ENCODE data around the gene SRR. TPM values are rescaled to one million over a fixed set of nuclear protein-coding genes. Genes with fewer than 3 reads are reported as not detected.
"Not testable (repeated sequence)": the region's sequence is repeated elsewhere in the genome, so short reads cannot be mapped to it uniquely, and the experiment has no call there.

Gene SRR
- 10 to 100 TPM; 17.1 to 23.0 (median 22.9) TPM for polyA plus RNA-seq (ENCODE audit: insufficient read length in 3 of 3)
- long read RNA-seq, donor 1, transcript SRR-201 (8 exons, 2,728 nt): major isoform, 12 of 12 reads
- long read RNA-seq, donor 1, partial matches to known transcripts: 0 of 12 reads
- long read RNA-seq, donor 1, other reads (novel, unspliced or antisense): 0 of 12 reads
- long read RNA-seq, donor 2, partial matches to known transcripts: 7 of 8 reads
- long read RNA-seq, donor 2, other reads (novel, unspliced or antisense): 0 of 8 reads
- long read RNA-seq, donor 3, transcript SRR-201 (8 exons, 2,728 nt): major isoform, 8 of 15 reads
- long read RNA-seq, donor 3, partial matches to known transcripts: 0 of 15 reads
- long read RNA-seq, donor 3, other reads (novel, unspliced or antisense): 7 of 15 reads
- long read RNA-seq, donor 4, partial matches to known transcripts: 9 of 24 reads
- long read RNA-seq, donor 4, other reads (novel, unspliced or antisense): 12 of 24 reads
- long read RNA-seq, donor 5: 0 reads
- long read RNA-seq, donor 6, partial matches to known transcripts: 18 of 25 reads
- long read RNA-seq, donor 6, other reads (novel, unspliced or antisense): 5 of 25 reads
- long read RNA-seq, donor 7, partial matches to known transcripts: 0 of 12 reads
- long read RNA-seq, donor 7, other reads (novel, unspliced or antisense): 8 of 12 reads
- long read RNA-seq, donor 8: 0 reads
- long read RNA-seq, donor 9, transcript SRR-201 (8 exons, 2,728 nt): major isoform, 9 of 16 reads
- long read RNA-seq, donor 9, partial matches to known transcripts: 7 of 16 reads
- long read RNA-seq, donor 9, other reads (novel, unspliced or antisense): 0 of 16 reads
- long read RNA-seq, donor 10, transcript SRR-201 (8 exons, 2,728 nt): major isoform, 6 of 12 reads
- long read RNA-seq, donor 10, partial matches to known transcripts: 6 of 12 reads
- long read RNA-seq, donor 10, other reads (novel, unspliced or antisense): 0 of 12 reads
- long read RNA-seq, donor 11, partial matches to known transcripts: 6 of 8 reads
- long read RNA-seq, donor 11, other reads (novel, unspliced or antisense): 0 of 8 reads
- long read RNA-seq, donor 12, transcript SRR-201 (8 exons, 2,728 nt): major isoform, 6 of 19 reads
- long read RNA-seq, donor 12, partial matches to known transcripts: 7 of 19 reads
- long read RNA-seq, donor 12, other reads (novel, unspliced or antisense): 6 of 19 reads
- long read RNA-seq, donor 13: 0 reads
- long read RNA-seq, donor 14, transcript SRR-201 (8 exons, 2,728 nt): major isoform, 7 of 12 reads
- long read RNA-seq, donor 14, partial matches to known transcripts: 0 of 12 reads
- long read RNA-seq, donor 14, other reads (novel, unspliced or antisense): 5 of 12 reads
- long read RNA-seq, donor 15, partial matches to known transcripts: 0 of 4 reads
- long read RNA-seq, donor 15, other reads (novel, unspliced or antisense): 0 of 4 reads
- long read RNA-seq, donor 16, transcript SRR-201 (8 exons, 2,728 nt): major isoform, 22 of 76 reads
- long read RNA-seq, donor 16, partial matches to known transcripts: 34 of 76 reads
- long read RNA-seq, donor 16, other reads (novel, unspliced or antisense): 20 of 76 reads

GRCh38 chr17:2303204-2304188 lies at the start of gene SRR, which contains the start of gene SMG6:
Gene SRR (plus strand): TSS chr17:2303950. CDS start chr17:2315561, 11,611 bp downstream.
Gene SMG6 (minus strand): TSS chr17:2303785. CDS start chr17:2303720, 65 bp downstream.
- DNase-seq (ENCODE audit: extremely low read depth in 1 of 11, low read depth in 9 of 11, low spot score in 4 of 11): peak; percentile 71 to 93 (median 87)

- DNase-seq (ENCODE audit: extremely low read depth in 1 of 11, low read depth in 9 of 11, low spot score in 4 of 11): not testable (repeated sequence)
These were observed 44.9 kb upstream of the SRR start for GRCh38 chr17:2258830-2259229.

- DNase-seq (ENCODE audit: extremely low read depth in 1 of 11, low read depth in 9 of 11, low spot score in 4 of 11): no peak
These were observed 43.8 kb upstream of the SRR start for GRCh38 chr17:2259769-2260536.

- DNase-seq (ENCODE audit: extremely low read depth in 1 of 11, low read depth in 9 of 11, low spot score in 4 of 11): no peak
These were observed 41.6 kb upstream of the SRR start for GRCh38 chr17:2262135-2262587.

GRCh38 chr17:2263183-2264066 lies 40.3 kb upstream of the SRR start:
- DNase-seq (ENCODE audit: extremely low read depth in 1 of 11, low read depth in 9 of 11, low spot score in 4 of 11): no peak

GRCh38 chr17:2264067-2264860 lies 39.5 kb upstream of the SRR start:
- peak in 2 of 11 donors; percentile 7 to 8 for DNase-seq (ENCODE audit: extremely low read depth in 1 of 11, low read depth in 9 of 11, low spot score in 4 of 11)

- not testable (repeated sequence) for DNase-seq (ENCODE audit: extremely low read depth in 1 of 11, low read depth in 9 of 11, low spot score in 4 of 11)
These were observed 38.6 kb upstream of the SRR start for GRCh38 chr17:2265166-2265565.

GRCh38 chr17:2266045-2266864 lies 37.5 kb upstream of the SRR start:
- DNase-seq (ENCODE audit: extremely low read depth in 1 of 11, low read depth in 9 of 11, low spot score in 4 of 11): no peak

GRCh38 chr17:2266865-2267228 lies 36.9 kb upstream of the SRR start:
- DNase-seq (ENCODE audit: extremely low read depth in 1 of 11, low read depth in 9 of 11, low spot score in 4 of 11): no peak

- DNase-seq (ENCODE audit: extremely low read depth in 1 of 11, low read depth in 9 of 11, low spot score in 4 of 11): no peak
These were observed 36.4 kb upstream of the SRR start for GRCh38 chr17:2267354-2267753.

GRCh38 chr17:2271985-2272702 lies 31.6 kb upstream of the SRR start:
- DNase-seq (ENCODE audit: extremely low read depth in 1 of 11, low read depth in 9 of 11, low spot score in 4 of 11): no peak

GRCh38 chr17:2274414-2274813 lies 29.3 kb upstream of the SRR start:
- no peak for DNase-seq (ENCODE audit: extremely low read depth in 1 of 11, low read depth in 9 of 11, low spot score in 4 of 11)

- DNase-seq (ENCODE audit: extremely low read depth in 1 of 11, low read depth in 9 of 11, low spot score in 4 of 11): no peak
These were observed 28.0 kb upstream of the SRR start for GRCh38 chr17:2275722-2276121.
